22Rv1 (cell line): ENCODE data around the gene GTPBP4.

Experiments used
- ZFX ChIP-seq: fragments of 450-650 bp; IDR thresholded peaks from 2 replicates; pipeline ENCODE4 v1.6.1; 2017; ENCODE audit warnings: antibody characterized with exemption, borderline replicate concordance
- TF ChIP-seq, protein P1 (sequence below): fragments of 450-650 bp; IDR thresholded peaks from 2 replicates; pipeline ENCODE4 v1.5.1; 2017; ENCODE audit warnings: mild to moderate bottlenecking

DNA sequence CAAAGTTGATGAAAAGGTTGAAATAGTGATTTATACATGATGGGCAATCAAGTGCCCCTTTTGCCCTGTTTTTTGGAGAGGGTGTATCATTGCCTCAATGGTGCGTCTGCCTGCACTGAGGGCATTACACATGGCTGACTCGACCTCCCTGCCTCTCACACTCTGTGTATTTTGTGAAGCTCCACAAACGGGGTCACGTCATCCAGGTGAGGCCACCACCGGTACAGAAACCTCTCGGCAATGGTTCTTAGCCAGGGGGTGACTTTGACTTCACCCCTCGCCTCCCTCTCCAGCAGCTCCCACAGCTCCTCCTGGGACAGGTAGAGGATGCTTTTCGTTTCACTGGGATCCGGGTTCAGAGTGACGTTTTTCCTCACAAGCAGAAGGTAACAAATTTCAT, 31.1 kb downstream of the GTPBP4 start:
- TF ChIP-seq, protein P1, sequence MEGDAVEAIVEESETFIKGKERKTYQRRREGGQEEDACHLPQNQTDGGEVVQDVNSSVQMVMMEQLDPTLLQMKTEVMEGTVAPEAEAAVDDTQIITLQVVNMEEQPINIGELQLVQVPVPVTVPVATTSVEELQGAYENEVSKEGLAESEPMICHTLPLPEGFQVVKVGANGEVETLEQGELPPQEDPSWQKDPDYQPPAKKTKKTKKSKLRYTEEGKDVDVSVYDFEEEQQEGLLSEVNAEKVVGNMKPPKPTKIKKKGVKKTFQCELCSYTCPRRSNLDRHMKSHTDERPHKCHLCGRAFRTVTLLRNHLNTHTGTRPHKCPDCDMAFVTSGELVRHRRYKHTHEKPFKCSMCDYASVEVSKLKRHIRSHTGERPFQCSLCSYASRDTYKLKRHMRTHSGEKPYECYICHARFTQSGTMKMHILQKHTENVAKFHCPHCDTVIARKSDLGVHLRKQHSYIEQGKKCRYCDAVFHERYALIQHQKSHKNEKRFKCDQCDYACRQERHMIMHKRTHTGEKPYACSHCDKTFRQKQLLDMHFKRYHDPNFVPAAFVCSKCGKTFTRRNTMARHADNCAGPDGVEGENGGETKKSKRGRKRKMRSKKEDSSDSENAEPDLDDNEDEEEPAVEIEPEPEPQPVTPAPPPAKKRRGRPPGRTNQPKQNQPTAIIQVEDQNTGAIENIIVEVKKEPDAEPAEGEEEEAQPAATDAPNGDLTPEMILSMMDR = no peak
- TF ChIP-seq ZFX = no peak
